GM21515 (cell line): Measurements from ENCODE around the gene DPYD.
"Not testable (repeated sequence)": the region's sequence is repeated elsewhere in the genome, so short reads cannot be mapped to it uniquely, and the experiment has no call there.

Source experiments
- ATAC-seq: cut with Tn5 transposase; IDR thresholded peaks from one replicate; pipeline ENCODE4 v1.9.1; 2021; ENCODE audit not compliant: unreplicated experiment

DPYD gene

GRCh38 chr1:97243973-97244560 is 676.8 kb downstream of the DPYD start:
- peak; percentile 67 for ATAC-seq

DNA sequence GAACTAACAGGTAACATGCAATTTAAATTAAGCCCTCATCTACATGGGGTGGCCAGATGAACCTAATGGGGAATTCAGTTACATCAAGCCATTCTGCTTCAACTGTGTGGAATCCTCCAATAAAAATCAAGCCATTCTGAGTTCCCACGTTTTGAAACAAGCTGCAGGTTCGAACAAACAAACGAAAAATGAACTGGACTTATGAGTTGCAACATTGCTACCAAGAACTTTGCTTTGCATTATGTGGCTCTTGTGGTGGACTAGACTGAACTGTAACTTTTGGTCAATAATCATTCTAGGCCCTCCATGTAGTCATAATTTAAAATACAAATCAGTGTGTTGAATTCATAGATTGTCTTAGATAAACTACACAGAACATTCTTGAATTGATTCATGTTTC is 682.0 kb downstream of the DPYD start:
- ATAC-seq = no peak

DNA sequence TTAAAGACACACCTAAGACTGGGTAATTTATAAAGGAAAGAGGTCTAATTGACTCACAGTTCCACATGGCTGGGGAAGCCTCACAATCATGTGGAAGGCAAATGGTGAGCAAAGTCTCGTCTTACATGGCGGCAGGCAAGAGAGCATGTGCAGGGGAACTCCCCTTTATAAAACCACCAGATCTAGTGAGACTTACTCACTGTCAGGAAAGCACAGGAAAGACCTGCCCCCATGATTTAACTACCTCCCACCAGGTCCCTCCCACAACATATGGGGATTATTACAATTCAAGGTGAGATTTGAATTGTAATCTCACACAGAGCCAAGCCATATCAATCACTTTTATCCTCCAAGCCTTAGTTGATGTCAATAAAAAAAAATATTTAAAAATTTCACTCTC is 689.5 kb downstream of the DPYD start:
- not testable (repeated sequence) for ATAC-seq

- ATAC-seq = no peak
Observed at GRCh38 chr1:97212671-97213070, 708.2 kb downstream of the DPYD start.

- no peak for ATAC-seq
Observed at GRCh38 chr1:97210307-97210706, 710.5 kb downstream of the DPYD start.

- no peak for ATAC-seq
Observed at GRCh38 chr1:97209381-97209957, 711.4 kb downstream of the DPYD start.

- no peak for ATAC-seq
Observed at GRCh38 chr1:97207868-97208267, 713.0 kb downstream of the DPYD start.

DNA sequence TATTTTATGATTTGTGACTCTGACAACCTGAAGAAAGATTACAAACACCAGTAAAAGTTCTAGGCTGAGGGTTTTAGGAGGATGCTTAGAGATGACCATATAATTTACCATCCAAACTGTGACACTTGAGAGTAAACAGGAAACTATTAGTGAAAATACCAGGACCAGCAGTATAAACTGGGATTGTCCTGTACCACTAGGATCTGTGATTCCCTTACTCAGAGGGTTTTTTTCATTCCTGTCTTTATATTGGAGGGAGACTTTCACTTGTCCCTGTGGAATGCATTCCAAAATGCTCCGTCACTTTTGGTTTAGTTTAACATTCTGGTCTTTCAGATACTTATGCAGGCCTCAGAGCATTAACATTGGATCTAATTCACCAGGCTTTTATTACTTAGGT is 716.4 kb downstream of the DPYD start:
- ATAC-seq = no peak

- ATAC-seq = no peak
Observed at GRCh38 chr1:97202481-97203380, 718.1 kb downstream of the DPYD start.

DNA sequence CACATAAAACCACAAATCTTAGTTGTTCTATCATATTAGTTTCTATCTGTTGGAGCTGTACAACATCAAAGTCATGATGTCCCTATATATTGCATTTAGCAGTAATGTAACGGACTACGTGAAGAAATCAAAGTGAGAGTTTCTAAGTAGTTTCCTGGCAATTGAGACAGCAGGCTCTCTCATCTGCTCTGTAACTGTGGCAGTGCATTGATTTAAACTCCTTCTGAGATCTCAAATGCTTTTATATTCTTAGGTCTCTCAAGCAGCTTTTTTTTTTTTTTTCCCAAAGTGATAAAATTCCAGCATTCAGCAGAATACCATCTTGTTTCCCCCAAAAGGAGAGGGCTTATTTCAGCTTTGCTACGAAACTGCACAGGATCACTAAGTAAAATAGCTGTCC is 719.2 kb downstream of the DPYD start:
- no peak for ATAC-seq

- no peak for ATAC-seq
Observed at GRCh38 chr1:97200595-97200994, 720.2 kb downstream of the DPYD start.

- no peak for ATAC-seq
Observed at GRCh38 chr1:97196825-97197516, 723.9 kb downstream of the DPYD start.

- ATAC-seq = no peak
Observed at GRCh38 chr1:97192872-97193572, 727.8 kb downstream of the DPYD start.

GRCh38 chr1:97190326-97190725 is 730.5 kb downstream of the DPYD start:
- ATAC-seq = no peak

- ATAC-seq = no peak
Observed at GRCh38 chr1:97186381-97186780, 734.5 kb downstream of the DPYD start.

- ATAC-seq = no peak
Observed at GRCh38 chr1:97174039-97174704, 746.7 kb downstream of the DPYD start.

GRCh38 chr1:97170300-97170699 is 750.5 kb downstream of the DPYD start:
- ATAC-seq = no peak

- ATAC-seq = no peak
Observed at GRCh38 chr1:97168056-97168455, 752.8 kb downstream of the DPYD start.

DNA sequence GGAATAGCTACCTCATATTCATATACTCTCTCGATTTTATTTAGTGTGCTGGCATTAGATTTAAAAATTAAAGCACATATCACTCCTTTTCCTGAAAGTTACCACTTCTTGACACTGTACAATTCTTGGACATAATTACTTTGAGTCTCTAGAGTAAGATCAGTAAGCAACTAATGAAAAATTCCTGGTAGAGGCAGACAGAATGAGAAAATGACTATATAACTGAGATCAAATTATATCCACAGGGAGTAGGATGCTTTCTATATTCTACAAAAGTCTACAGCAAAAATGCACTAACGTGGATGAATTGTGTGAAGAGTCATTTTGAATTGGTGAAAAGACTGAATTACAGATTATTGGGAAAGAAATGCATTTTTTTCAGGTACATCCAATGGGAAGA is 753.6 kb downstream of the DPYD start:
- ATAC-seq = no peak

GRCh38 chr1:97166626-97167025 is 754.2 kb downstream of the DPYD start:
- ATAC-seq = no peak

DNA sequence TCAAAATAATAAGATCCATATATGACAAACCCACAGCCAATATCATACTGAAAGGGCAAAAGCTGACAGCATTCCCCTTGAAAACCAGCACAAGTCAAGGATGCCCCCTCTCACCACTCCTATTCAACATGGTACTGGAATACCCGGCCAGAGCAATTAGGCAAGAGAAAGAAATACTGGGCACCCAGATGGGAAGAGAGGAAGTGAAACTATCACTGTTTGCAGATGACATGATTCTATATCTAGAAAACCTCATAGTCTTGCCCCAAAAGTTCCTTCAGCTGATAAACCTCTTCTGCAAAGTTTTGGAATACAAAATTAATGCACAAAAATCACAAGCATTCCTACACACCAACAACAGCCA is 756.6 kb downstream of the DPYD start:
- ATAC-seq = peak; percentile 53
